Measurements from ENCODE around the gene PRKCI. TPM values are rescaled to one million over a fixed set of nuclear protein-coding genes. Genes with fewer than 3 reads are reported as not detected.

The PRKCI gene
- total RNA-seq, 1 experiment from 2014 or later, result 39.5 TPM

GRCh38 chr3:170240671-170241070, 18.4 kb downstream of the PRKCI start:
- Histone ChIP-seq H3K9me2 (replicated peaks; ENCODE audit: low read length) (no peaks in the 10 kb centered on the region), H3K4me3 (ENCODE audit: low read length) (no peak overlapping the region), H4K20me1 (ENCODE audit: low read length) (no peaks in the 10 kb centered on the region), H3F3A (ENCODE audit: low read length, unreplicated experiment) (no peaks in the 10 kb centered on the region), H3K27ac (ENCODE audit: low read length) (no peak overlapping the region), H2AFZ (ENCODE audit: low read length) (no peak overlapping the region), H3K36me3 (ENCODE audit: low read depth, low read length) (peaks cover 10% of the 10 kb centered on the region), H3K27me3 (ENCODE audit: low read length) (no peaks in the 10 kb centered on the region), H3K9ac (ENCODE audit: low read length) (no peak overlapping the region), H3K4me2 (ENCODE audit: low read length) (no peak overlapping the region), H3K9me3 (ENCODE audit: low read length) (no peaks in the 10 kb centered on the region), H3K79me2 (ENCODE audit: low read length) (no peaks in the 10 kb centered on the region), H3K4me1 (ENCODE audit: insufficient read depth, low read length) (peaks cover 18% of the 10 kb centered on the region)
- TF ChIP-seq CTCF (conservative IDR thresholded peaks at IDR 0.05; ENCODE audit: low read depth, low read length) (no peak), EZH2phosphoT487 (IDR thresholded peaks at IDR 0.05; ENCODE audit: borderline replicate concordance, low read length) (no peak), EZH2 (IDR thresholded peaks at IDR 0.05; ENCODE audit: low read length, unreplicated experiment) (no peak)
- DNase-seq (peak; percentile 34), ATAC-seq (no peak)
- ChIA-PET POLR2A (ENCODE audit: unreplicated experiment) (no interaction called here), CTCF (no interaction called here)
- intact Hi-C loops (cut with micrococcal nuclease), result no loop called here
- BruUV-seq (replicated peaks), result no TSS peak

- ChIA-PET CTCF (no interaction called here), POLR2A (ENCODE audit: unreplicated experiment) (no interaction called here)
- Histone ChIP-seq H3K4me2 (ENCODE audit: low read length) (peak overlapping the region; percentile 45), H2AFZ (ENCODE audit: low read length) (no peak overlapping the region), H4K20me1 (ENCODE audit: low read length) (no peaks in the 10 kb centered on the region), H3K27me3 (ENCODE audit: low read length) (no peaks in the 10 kb centered on the region), H3K9me3 (ENCODE audit: low read length) (no peaks in the 10 kb centered on the region), H3F3A (ENCODE audit: low read length, unreplicated experiment) (no peaks in the 10 kb centered on the region), H3K9ac (ENCODE audit: low read length) (no peak overlapping the region), H3K27ac (ENCODE audit: low read length) (no peak overlapping the region), H3K4me1 (ENCODE audit: insufficient read depth, low read length) (peaks cover 18% of the 10 kb centered on the region), H3K4me3 (ENCODE audit: low read length) (no peak overlapping the region), H3K36me3 (ENCODE audit: low read depth, low read length) (no peaks in the 10 kb centered on the region), H3K9me2 (replicated peaks; ENCODE audit: low read length) (no peaks in the 10 kb centered on the region), H3K79me2 (ENCODE audit: low read length) (no peaks in the 10 kb centered on the region)
- TF ChIP-seq EZH2 (IDR thresholded peaks at IDR 0.05; ENCODE audit: low read length, unreplicated experiment) (no peak), EZH2phosphoT487 (IDR thresholded peaks at IDR 0.05; ENCODE audit: borderline replicate concordance, low read length) (no peak), CTCF (conservative IDR thresholded peaks at IDR 0.05; ENCODE audit: low read depth, low read length) (no peak)
- intact Hi-C loops (cut with micrococcal nuclease), result no loop called here
- DNase-seq, result peak; percentile 77
- ATAC-seq, result peak; percentile 82
- no TSS peak for BruUV-seq (replicated peaks)
These were observed 22.4 kb downstream of the PRKCI start for GRCh38 chr3:170244576-170244975.

GRCh38 chr3:170247875-170248274, 25.7 kb downstream of the PRKCI start:
- CTCF ChIA-PET, result no interaction called here
- ATAC-seq (no peak), DNase-seq (no peak)
- Histone ChIP-seq H3K27ac (ENCODE audit: low read length) (no peak overlapping the region), H3F3A (ENCODE audit: low read length, unreplicated experiment) (no peaks in the 10 kb centered on the region), H3K27me3 (ENCODE audit: low read length) (no peaks in the 10 kb centered on the region), H3K9me3 (ENCODE audit: low read length) (no peaks in the 10 kb centered on the region), H3K9ac (ENCODE audit: low read length) (no peak overlapping the region), H3K9me2 (replicated peaks; ENCODE audit: low read length) (no peaks in the 10 kb centered on the region), H3K4me2 (ENCODE audit: low read length) (no peak overlapping the region), H2AFZ (ENCODE audit: low read length) (no peak overlapping the region), H4K20me1 (ENCODE audit: low read length) (no peaks in the 10 kb centered on the region), H3K4me3 (ENCODE audit: low read length) (no peak overlapping the region), H3K36me3 (ENCODE audit: low read depth, low read length) (no peaks in the 10 kb centered on the region), H3K4me1 (ENCODE audit: insufficient read depth, low read length) (peaks cover 14% of the 10 kb centered on the region), H3K79me2 (ENCODE audit: low read length) (no peaks in the 10 kb centered on the region)
- POLR2A ChIA-PET (ENCODE audit: unreplicated experiment), result no interaction called here
- intact Hi-C loops (cut with micrococcal nuclease), result no loop called here
- no TSS peak for BruUV-seq (replicated peaks)
- no peak for TF ChIP-seq CTCF (conservative IDR thresholded peaks at IDR 0.05; ENCODE audit: low read depth, low read length)
- no peak for TF ChIP-seq EZH2phosphoT487 (IDR thresholded peaks at IDR 0.05; ENCODE audit: borderline replicate concordance, low read length)
- TF ChIP-seq EZH2 (IDR thresholded peaks at IDR 0.05; ENCODE audit: low read length, unreplicated experiment), result no peak
